Heart left ventricle (tissue), 13 donors: ENCODE measurements around the gene TRIM65.

Experiments
- POLR2A ChIP-seq, 2 donors: fragments of 450-650 bp; IDR thresholded peaks; one replicate each; pipeline ENCODE4 v1.6.1; 2017; ENCODE audit warnings: antibody characterized with exemption in 2 of 2, mild to moderate bottlenecking in 2 of 2, moderate library complexity in 2 of 2
- TF ChIP-seq, protein P1 (sequence below), 12 donors: fragments of 200-600 bp; sonication (generic) in 4 of 12; IDR thresholded peaks; one replicate each; pipeline versions ENCODE4 v1.5.0 to v1.8.0; 2018 to 2022; ENCODE audit warnings: antibody characterized with exemption in 12 of 12, mild to moderate bottlenecking in 5 of 12
- donor health status: ischemic (EF 13 %, LVEDD 7.1; RV severe dilation, severe dysfunction).
- donor health status: DM: no; HTN: yes; CAD: no.
- donor health status: DM: no; HTN: no; CAD: no.
- donor health status: ischemic (EF 25% LVEDD 6.9; RV normal size, moderate dysfunction).
- donor health status: ischemic (EF 25% LVEDD 5.7; RV mildly dilated, moderate dysfunction).
- donor health status: ischemic (EF 35%, LVEDD 5.7; RV mildly dilated, moderate dysfunction).
- donor health status: nonischemic (EF 11% LVEDD 7.7; RV severe dilation, severe dysfunction).
- donor health status: DM: yes; HTN: yes; CAD: no.
- donor health status: PGD.
- donor health status: ischemic (EF 29% LVEDD 5.4; RV normal size, mild dysfunction).
- donor health status: nonischemic (EF 23%, LVEDD 6.1; RV moderate dilation, normal function).

GRCh38 chr17:75925912-75926311 is 29.2 kb upstream of the TRIM65 start:
- TF ChIP-seq, protein P1, sequence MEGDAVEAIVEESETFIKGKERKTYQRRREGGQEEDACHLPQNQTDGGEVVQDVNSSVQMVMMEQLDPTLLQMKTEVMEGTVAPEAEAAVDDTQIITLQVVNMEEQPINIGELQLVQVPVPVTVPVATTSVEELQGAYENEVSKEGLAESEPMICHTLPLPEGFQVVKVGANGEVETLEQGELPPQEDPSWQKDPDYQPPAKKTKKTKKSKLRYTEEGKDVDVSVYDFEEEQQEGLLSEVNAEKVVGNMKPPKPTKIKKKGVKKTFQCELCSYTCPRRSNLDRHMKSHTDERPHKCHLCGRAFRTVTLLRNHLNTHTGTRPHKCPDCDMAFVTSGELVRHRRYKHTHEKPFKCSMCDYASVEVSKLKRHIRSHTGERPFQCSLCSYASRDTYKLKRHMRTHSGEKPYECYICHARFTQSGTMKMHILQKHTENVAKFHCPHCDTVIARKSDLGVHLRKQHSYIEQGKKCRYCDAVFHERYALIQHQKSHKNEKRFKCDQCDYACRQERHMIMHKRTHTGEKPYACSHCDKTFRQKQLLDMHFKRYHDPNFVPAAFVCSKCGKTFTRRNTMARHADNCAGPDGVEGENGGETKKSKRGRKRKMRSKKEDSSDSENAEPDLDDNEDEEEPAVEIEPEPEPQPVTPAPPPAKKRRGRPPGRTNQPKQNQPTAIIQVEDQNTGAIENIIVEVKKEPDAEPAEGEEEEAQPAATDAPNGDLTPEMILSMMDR (IDR thresholded peaks at IDR 0.05) = no peak
- no peak for TF ChIP-seq POLR2A (IDR thresholded peaks at IDR 0.05)
